Measurements from ENCODE around the gene S1PR5. TPM values are rescaled to one million over a fixed set of nuclear protein-coding genes. Genes with fewer than 3 reads are reported as not detected.

S1PR5 gene
- total and polyA plus RNA-seq, 2 experiments from 2014 or later = 0.60 to 0.75 TPM

- no peak for TF ChIP-seq CTCF (IDR thresholded peaks at IDR 0.05; ENCODE audit: low read depth, low read length)
- no peak for DNase-seq (ENCODE audit: low read depth in 1 of 2, low spot score in 1 of 2)
- H3K9me3 ChIP-seq (ENCODE audit: low read depth) = no peaks in the 10 kb centered on the region
- H3K27ac ChIP-seq = no peak overlapping the region
- peaks cover 8% of the 10 kb centered on the region for H3K36me3 ChIP-seq
- H3K27me3 ChIP-seq = no peaks in the 10 kb centered on the region
- H3K4me3 ChIP-seq = no peak overlapping the region
- H3K4me1 ChIP-seq (ENCODE audit: low read depth) = no peaks in the 10 kb centered on the region
Measured at GRCh38 chr19:10500247-10500592, 17.0 kb downstream of the S1PR5 start.

GRCh38 chr19:10499550-10500246 is 17.5 kb downstream of the S1PR5 start:
- Histone ChIP-seq H3K27ac (no peak overlapping the region), H3K4me1 (ENCODE audit: low read depth) (no peaks in the 10 kb centered on the region), H3K4me3 (no peak overlapping the region), H3K27me3 (no peaks in the 10 kb centered on the region), H3K36me3 (peaks cover 13% of the 10 kb centered on the region), H3K9me3 (ENCODE audit: low read depth) (no peaks in the 10 kb centered on the region)
- TF ChIP-seq CTCF (IDR thresholded peaks at IDR 0.05; ENCODE audit: low read depth, low read length) = no peak
- DNase-seq (ENCODE audit: low read depth in 1 of 2, low spot score in 1 of 2) = no peak

DNA sequence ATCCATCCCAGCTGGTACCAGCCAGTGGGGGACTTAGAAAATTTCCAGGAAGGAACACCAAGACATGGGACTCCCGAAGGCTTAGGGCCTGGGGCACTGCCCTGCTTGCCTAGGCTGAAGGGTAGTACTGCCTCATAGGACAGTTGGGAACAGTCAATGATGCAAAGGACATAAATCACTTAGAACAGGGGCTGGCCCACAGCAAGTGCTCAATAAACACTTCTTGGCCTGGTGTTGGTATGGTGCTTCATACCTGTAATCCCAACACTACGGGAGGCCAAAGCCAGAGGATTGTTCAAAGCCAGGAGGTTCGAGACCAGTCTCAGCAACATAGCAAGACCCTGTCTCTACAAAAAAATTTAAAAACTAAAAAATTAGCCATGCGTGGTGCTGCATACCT is 19.9 kb downstream of the S1PR5 start:
- no peak overlapping the region for H3K27ac ChIP-seq
- no peaks in the 10 kb centered on the region for H3K4me1 ChIP-seq (ENCODE audit: low read depth)
- no peaks in the 10 kb centered on the region for H3K9me3 ChIP-seq (ENCODE audit: low read depth)
- DNase-seq (ENCODE audit: low read depth in 1 of 2, low spot score in 1 of 2) = no peak
- H3K27me3 ChIP-seq = no peaks in the 10 kb centered on the region
- H3K4me3 ChIP-seq = no peak overlapping the region
- no peak for TF ChIP-seq CTCF (IDR thresholded peaks at IDR 0.05; ENCODE audit: low read depth, low read length)
- peaks cover 14% of the 10 kb centered on the region for H3K36me3 ChIP-seq

DNA sequence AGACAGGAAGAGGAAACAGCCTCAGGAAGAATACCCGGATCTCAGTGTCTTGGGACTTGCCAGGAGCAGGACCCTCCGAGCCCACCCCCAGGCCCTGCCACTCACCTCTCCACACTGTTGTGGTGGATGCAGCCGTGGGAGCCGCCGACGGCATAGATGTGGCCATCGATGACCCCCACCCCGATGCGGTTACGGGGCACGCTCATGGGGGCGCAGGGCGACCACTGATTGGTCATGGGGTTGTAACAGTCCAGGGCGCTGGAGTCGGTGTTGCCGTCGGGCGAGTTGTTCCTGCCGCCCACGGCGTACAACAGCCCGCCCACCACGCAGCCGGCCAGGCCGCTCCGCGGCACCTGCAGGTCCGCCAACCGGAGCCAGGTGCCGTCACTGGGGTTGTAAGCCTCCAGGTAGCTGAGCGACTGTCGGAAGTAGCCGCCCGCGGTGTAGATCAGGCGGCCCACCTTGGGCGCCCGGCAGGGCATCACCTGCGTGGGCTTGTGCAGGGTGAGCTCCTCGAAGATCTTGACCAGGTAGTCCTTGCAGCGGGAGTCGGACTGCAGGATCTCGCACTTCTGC is 25.7 kb downstream of the S1PR5 start:
- no peak for DNase-seq (ENCODE audit: low read depth in 1 of 2, low spot score in 1 of 2)
- H3K27me3 ChIP-seq = no peaks in the 10 kb centered on the region
- H3K4me3 ChIP-seq = no peak overlapping the region
- H3K27ac ChIP-seq = no peak overlapping the region
- peaks cover 32% of the 10 kb centered on the region for H3K36me3 ChIP-seq
- no peak for TF ChIP-seq CTCF (IDR thresholded peaks at IDR 0.05; ENCODE audit: low read depth, low read length)
- no peaks in the 10 kb centered on the region for H3K9me3 ChIP-seq (ENCODE audit: low read depth)
- no peaks in the 10 kb centered on the region for H3K4me1 ChIP-seq (ENCODE audit: low read depth)

- DNase-seq (ENCODE audit: low read depth in 1 of 2, low spot score in 1 of 2) = no peak
- Histone ChIP-seq H3K4me1 (ENCODE audit: low read depth) (no peaks in the 10 kb centered on the region), H3K36me3 (peaks cover 18% of the 10 kb centered on the region), H3K27me3 (no peaks in the 10 kb centered on the region), H3K27ac (no peak overlapping the region), H3K9me3 (ENCODE audit: low read depth) (no peaks in the 10 kb centered on the region), H3K4me3 (no peak overlapping the region)
- TF ChIP-seq CTCF (IDR thresholded peaks at IDR 0.05; ENCODE audit: low read depth, low read length) = no peak
Measured at GRCh38 chr19:10486551-10486950, 30.7 kb downstream of the S1PR5 start.

All from cardiac muscle cell (in vitro differentiated cells and primary cell).